HG03575 (cell line): ENCODE data around the gene TRANK1.
"Not testable (repeated sequence)": the region's sequence is repeated elsewhere in the genome, so short reads cannot be mapped to it uniquely, and the experiment has no call there.

Experiments
- ATAC-seq: cut with Tn5 transposase; IDR thresholded peaks from one replicate; pipeline ENCODE4 v1.9.1; 2021; ENCODE audit not compliant: unreplicated experiment, insufficient number of reproducible peaks, low FRiP score; ENCODE audit errors: extremely low read depth

TRANK1 gene

GRCh38 chr3:36901588-36901987 is 43.3 kb downstream of the TRANK1 start:
- no peak for ATAC-seq

- no peak for ATAC-seq
Observed at GRCh38 chr3:36900474-36901443, 44.1 kb downstream of the TRANK1 start.

- ATAC-seq, result no peak
Observed at GRCh38 chr3:36895496-36896409, 49.1 kb downstream of the TRANK1 start.

GRCh38 chr3:36894914-36895313 is 49.9 kb downstream of the TRANK1 start:
- ATAC-seq, result no peak

- no peak for ATAC-seq
Observed at GRCh38 chr3:36893826-36894225, 51.0 kb downstream of the TRANK1 start.

- no peak for ATAC-seq
Observed at GRCh38 chr3:36893137-36893557, 51.7 kb downstream of the TRANK1 start.

- no peak for ATAC-seq
Observed at GRCh38 chr3:36892457-36893136, 52.3 kb downstream of the TRANK1 start.

GRCh38 chr3:36891701-36892160 is 53.1 kb downstream of the TRANK1 start:
- ATAC-seq, result peak; percentile 46

GRCh38 chr3:36891097-36891496 is 53.8 kb downstream of the TRANK1 start:
- ATAC-seq, result not testable (repeated sequence)

GRCh38 chr3:36890261-36890660 is 54.6 kb downstream of the TRANK1 start:
- no peak for ATAC-seq

GRCh38 chr3:36881735-36882134 is 63.1 kb downstream of the TRANK1 start:
- no peak for ATAC-seq

GRCh38 chr3:36879842-36880241 is 65.0 kb downstream of the TRANK1 start:
- ATAC-seq, result not testable (repeated sequence)

- ATAC-seq, result no peak
Observed at GRCh38 chr3:36877930-36878685, 66.7 kb downstream of the TRANK1 start.

GRCh38 chr3:36876181-36876936 is 68.5 kb downstream of the TRANK1 start:
- ATAC-seq, result peak; percentile 97

- no peak for ATAC-seq
Observed at GRCh38 chr3:36875397-36875796, 69.5 kb downstream of the TRANK1 start.

- no peak for ATAC-seq
Observed at GRCh38 chr3:36874424-36874823, 70.4 kb downstream of the TRANK1 start.

GRCh38 chr3:36871379-36872126 is 73.3 kb downstream of the TRANK1 start:
- no peak for ATAC-seq
